SK-N-SH (cell line): ENCODE measurements around the gene EXOC8. TPM values are rescaled to one million over a fixed set of nuclear protein-coding genes. Genes with fewer than 3 reads are reported as not detected.
A peak's percentile ranks its signal among the peaks of the same experiment; 100 is the strongest.

Experiments used
- CTCF ChIA-PET: fragments of 300-600, 350-600 bp; formaldehyde crosslinking; extraction: SDS; loops from one replicate; lab custom pipeline; 2021; lab: Yijun Ruan, JAX
- POLR2A ChIA-PET: fragments of 350-600 bp; sonication (Branson Sonifier 250); formaldehyde crosslinking; extraction: SDS; loops from one replicate; lab custom pipeline; 2020; ENCODE audit warnings: antibody characterized with exemption, inconsistent platforms; lab: Yijun Ruan, JAX
- DNase-seq: peaks from one replicate; pipeline ENCODE4 v3.0.0; 2012
- H2AFZ ChIP-seq: fragments of 200-600 bp; sonication (generic); 2 replicates; pipeline ENCODE4 v1.8.1; 2016; ENCODE audit warnings: antibody characterized with exemption, mild to moderate bottlenecking, low read depth
- H3F3A ChIP-seq: fragments of 200-600 bp; sonication (generic); replicated peaks from 2 replicates; pipeline ENCODE3; 2016; ENCODE audit warnings: antibody characterized with exemption, mild to moderate bottlenecking; ENCODE audit not compliant: insufficient read depth
- H3K27ac ChIP-seq, 2 experiments: fragments of 200-500 bp in 1 of 2; fragments of 200-600 bp in 1 of 2; sonication (Bioruptor generic) in 1 of 2; sonication (generic), shearing (Covaris generic) in 1 of 2; 2 replicates each; pipeline versions ENCODE4 v1.5.1 to v1.6.1; 2014 to 2016; ENCODE audit warnings: low read depth in 2 of 2, inconsistent platforms in 1 of 2, low read length in 1 of 2, mild to moderate bottlenecking in 1 of 2, mixed read lengths in 1 of 2
- H3K27me3 ChIP-seq: fragments of 200-600 bp; sonication (generic), shearing (Covaris generic); 2 replicates; pipeline ENCODE4 v1.6.1; 2016; ENCODE audit warnings: mixed run types; ENCODE audit not compliant: insufficient read depth
- H3K36me3 ChIP-seq, 2 experiments: fragments of 200-500 bp in 1 of 2; fragments of 200-600 bp in 1 of 2; sonication (Bioruptor generic) in 1 of 2; sonication (generic) in 1 of 2; replicated peaks in 1 of 2; 2 replicates each; pipeline versions ENCODE3 to v1.5.1; 2014 to 2016; ENCODE audit warnings: low read length in 1 of 2, mild to moderate bottlenecking in 1 of 2; ENCODE audit not compliant: insufficient read depth in 2 of 2, control insufficient read depth in 1 of 2
- H3K4me1 ChIP-seq, 2 experiments: fragments of 200-500 bp in 1 of 2; fragments of 200-600 bp in 1 of 2; sonication (Bioruptor generic) in 1 of 2; sonication (generic), shearing (Covaris generic) in 1 of 2; 2 replicates each; pipeline versions ENCODE4 v1.5.1 to v1.6.1; 2014 to 2016; ENCODE audit warnings: low read depth in 1 of 2, low read length in 1 of 2, mixed run types in 1 of 2; ENCODE audit not compliant: insufficient read depth in 2 of 2, control insufficient read depth in 1 of 2
- H3K4me2 ChIP-seq: fragments of 200-600 bp; sonication (generic), shearing (Covaris generic); 2 replicates; pipeline ENCODE4 v1.6.1; 2017; ENCODE audit warnings: mixed run types
- H3K4me3 ChIP-seq, 2 experiments: fragments of 200-500 bp in 1 of 2; fragments of 200-600 bp in 1 of 2; sonication (Bioruptor generic) in 1 of 2; sonication (generic), shearing (Covaris generic) in 1 of 2; 2 replicates each; pipeline versions ENCODE4 v1.5.1 to v1.8.1; 2014 to 2016; ENCODE audit warnings: low read depth in 2 of 2, inconsistent platforms in 1 of 2, low read length in 1 of 2, mild to moderate bottlenecking in 1 of 2, mixed read lengths in 1 of 2, moderate library complexity in 1 of 2
- H3K79me2 ChIP-seq: fragments of 200-600 bp; sonication (generic); 2 replicates; pipeline ENCODE4 v1.8.1; 2017; ENCODE audit warnings: mild to moderate bottlenecking; ENCODE audit not compliant: insufficient read depth
- H3K9ac ChIP-seq: fragments of 200-600 bp; sonication (generic); 2 replicates; pipeline ENCODE4 v1.6.1; 2017; ENCODE audit warnings: mixed run types
- H3K9me2 ChIP-seq: fragments of 200-600 bp; sonication (generic); 2 replicates; pipeline ENCODE4 v1.6.1; 2017; ENCODE audit warnings: mixed run types
- H3K9me3 ChIP-seq: fragments of 200-600 bp; sonication (generic); 2 replicates; pipeline ENCODE4 v1.6.1; 2017; ENCODE audit warnings: mixed run types, mild to moderate bottlenecking, moderate library complexity
- H4K20me1 ChIP-seq: fragments of 200-600 bp; sonication (generic); 2 replicates; pipeline ENCODE4 v1.6.1; 2017; ENCODE audit warnings: mild to moderate bottlenecking, mixed run types; ENCODE audit not compliant: insufficient read depth
- CHD2 ChIP-seq: fragments of 150-350 bp; IDR thresholded peaks from 2 replicates; pipeline ENCODE4 v1.6.1; 2018; ENCODE audit warnings: low read length; ENCODE audit not compliant: partially characterized antibody
- EZH2phosphoT487 ChIP-seq: fragments of 200-600 bp; sonication (generic); IDR thresholded peaks from 2 replicates; pipeline ENCODE4 v1.6.1; 2017; ENCODE audit warnings: low read depth, mixed run types, mild to moderate bottlenecking, antibody characterized with exemption, moderate library complexity, borderline replicate concordance
- FOSL2 ChIP-seq: IDR thresholded peaks from 2 replicates; pipeline ENCODE4 v1.4.0; 2012; ENCODE audit warnings: low read depth, mild to moderate bottlenecking, moderate library complexity, borderline replicate concordance
- FOXM1 ChIP-seq: IDR thresholded peaks from 2 replicates; pipeline ENCODE4 v1.4.0; 2012; ENCODE audit warnings: low read depth, mild to moderate bottlenecking
- GABPA ChIP-seq: IDR thresholded peaks from 2 replicates; pipeline ENCODE4 v1.4.0; 2012; ENCODE audit warnings: low read depth, mild to moderate bottlenecking
- GATA2 ChIP-seq: sonication (generic); formaldehyde crosslinking; IDR thresholded peaks from 2 replicates; pipeline ENCODE4 v1.5.0; 2020; ENCODE audit warnings: mild to moderate bottlenecking, missing genetic modification reagents
- JUND ChIP-seq: IDR thresholded peaks from 2 replicates; pipeline ENCODE4 v1.4.0; 2012
- MXI1 ChIP-seq: IDR thresholded peaks from 2 replicates; pipeline ENCODE4 v1.6.1; 2012; ENCODE audit warnings: mild to moderate bottlenecking, low read depth, low read length, improper control_type of control experiment
- NFIC ChIP-seq: IDR thresholded peaks from 2 replicates; pipeline ENCODE4 v1.4.0; 2012; ENCODE audit warnings: borderline replicate concordance
- RAD21 ChIP-seq: IDR thresholded peaks from 2 replicates; pipeline ENCODE4 v1.6.1; 2012; ENCODE audit warnings: mild to moderate bottlenecking, low read length
- RCOR1 ChIP-seq: fragments of 150-350 bp; IDR thresholded peaks from 2 replicates; pipeline ENCODE4 v1.6.1; 2017; ENCODE audit warnings: antibody characterized with exemption, low read length
- SIN3A ChIP-seq: IDR thresholded peaks from 2 replicates; pipeline ENCODE4 v1.6.1; 2012; ENCODE audit warnings: low read depth, mild to moderate bottlenecking, low read length, moderate library complexity, borderline replicate concordance
- SMC3 ChIP-seq: IDR thresholded peaks from 2 replicates; pipeline ENCODE4 v1.6.1; 2012; ENCODE audit warnings: low read depth, low read length, improper control_type of control experiment
- TAF1 ChIP-seq: IDR thresholded peaks from 2 replicates; pipeline ENCODE4 v1.6.1; 2012; ENCODE audit warnings: low read depth, mild to moderate bottlenecking, low read length, moderate library complexity, borderline replicate concordance
- TCF12 ChIP-seq: IDR thresholded peaks from 2 replicates; pipeline ENCODE4 v1.4.0; 2012
- TEAD4 ChIP-seq: IDR thresholded peaks from 2 replicates; pipeline ENCODE4 v1.4.0; 2012; ENCODE audit warnings: mild to moderate bottlenecking, borderline replicate concordance; ENCODE audit not compliant: insufficient read depth
- YY1 ChIP-seq: IDR thresholded peaks from 2 replicates; pipeline ENCODE4 v1.4.0; 2012; ENCODE audit warnings: low read depth, mild to moderate bottlenecking
- WGBS: methylation state at CpG from one replicate; pipeline ENCODE4 v1.1.6; 2017; ENCODE audit warnings: low lambda C conversion rate; 5-methylcytosine and 5-hydroxymethylcytosine counted together
- polyA plus RNA-seq, 3 experiments: library from polyadenylated mRNA; depleted of rRNA; stranded (reverse); fragments of >200 nt; gene quantifications; 2 replicates each; pipeline ENCODE4 v1.2.3, GENCODE V29; 2012
- TF ChIP-seq, protein P1 (sequence below): IDR thresholded peaks from 2 replicates; pipeline ENCODE4; 2012
- TF ChIP-seq, protein P2 (sequence below): IDR thresholded peaks from 2 replicates; pipeline ENCODE4 v1.6.1; 2012; ENCODE audit warnings: mild to moderate bottlenecking, low read depth, low read length, moderate library complexity
- TF ChIP-seq, protein P3 (sequence below): IDR thresholded peaks from 2 replicates; pipeline ENCODE4 v1.4.0; 2012; ENCODE audit warnings: low read depth, borderline replicate concordance
- TF ChIP-seq, protein P4 (sequence below): IDR thresholded peaks from 2 replicates; pipeline ENCODE4 v1.4.0; 2012; ENCODE audit warnings: low read depth, borderline replicate concordance
- TF ChIP-seq, protein P5 (sequence below): fragments of 150-350 bp; IDR thresholded peaks from 2 replicates; pipeline ENCODE4 v1.6.1; 2016; ENCODE audit warnings: mild to moderate bottlenecking, low read depth, low read length
- TF ChIP-seq, protein P6 (sequence below): fragments of 200-600 bp; sonication (generic); IDR thresholded peaks from 2 replicates; pipeline ENCODE4 v1.6.1; 2017; ENCODE audit warnings: antibody characterized with exemption, mild to moderate bottlenecking, moderate library complexity

Gene EXOC8
- polyA plus RNA-seq, 1 of the 3 experiments (the other 2 are of a cell fraction) = 2.1 TPM

DNA sequence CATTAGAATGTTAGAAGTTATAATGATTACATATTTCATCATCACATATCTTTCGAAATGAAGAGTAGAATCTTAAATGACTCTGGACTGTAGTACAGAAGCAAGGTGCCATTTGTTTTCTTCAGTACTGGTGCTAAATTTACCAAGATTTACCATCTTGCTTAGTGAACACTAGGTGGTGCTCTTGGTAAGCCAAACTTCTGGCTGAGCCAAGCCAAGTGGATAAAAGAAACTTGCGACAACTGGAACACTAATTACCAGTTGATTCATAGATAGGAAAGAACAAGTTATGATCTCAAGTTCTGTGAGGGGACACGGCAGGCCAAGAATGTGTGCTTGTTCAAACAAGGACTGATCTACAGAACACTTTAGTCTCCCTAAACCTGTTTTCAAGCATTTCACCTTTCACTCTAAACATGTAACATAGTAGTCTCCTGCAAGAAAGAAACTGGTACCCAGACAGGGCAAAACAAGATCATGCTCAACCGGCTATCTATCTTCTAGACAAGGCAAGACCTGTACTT lies 20.2 kb upstream of the EXOC8 start:
- H3K9me3 ChIP-seq = no peaks in the 10 kb centered on the region
- H3K79me2 ChIP-seq = peaks cover 3% of the 10 kb centered on the region; the same call in 1 of the 2 replicates
- no peaks in the 10 kb centered on the region for H3K27me3 ChIP-seq
- DNase-seq = peak; percentile 57
- H4K20me1 ChIP-seq = no peaks in the 10 kb centered on the region
- H2AFZ ChIP-seq = no peak overlapping the region
- peak overlapping the region in 1 of 2 experiments; percentile 25; a peak in 1 of 4 replicates for H3K27ac ChIP-seq
- no peak overlapping the region for H3K4me2 ChIP-seq
- peaks cover 29% of the 10 kb centered on the region in 2 experiments for H3K36me3 ChIP-seq
- H3K9ac ChIP-seq = no peak overlapping the region
- CTCF ChIA-PET = interaction anchor here (0.6 to 2.5 kb wide), 43 partner anchors 9 to 1277 kb away, joined by 3 to 12 read pairs (median 4); partner anchors contain the start of genes EXOC8 and SPRTN
- H3F3A ChIP-seq = peaks cover 8% of the 10 kb centered on the region
- H3K4me3 ChIP-seq = no peak overlapping the region; a peak in 1 of 4 replicates
- no peaks in the 10 kb centered on the region for H3K9me2 ChIP-seq
- WGBS = 8% methylated on average over 4 of the region's 4 CpGs
- TF ChIP-seq, protein P1, sequence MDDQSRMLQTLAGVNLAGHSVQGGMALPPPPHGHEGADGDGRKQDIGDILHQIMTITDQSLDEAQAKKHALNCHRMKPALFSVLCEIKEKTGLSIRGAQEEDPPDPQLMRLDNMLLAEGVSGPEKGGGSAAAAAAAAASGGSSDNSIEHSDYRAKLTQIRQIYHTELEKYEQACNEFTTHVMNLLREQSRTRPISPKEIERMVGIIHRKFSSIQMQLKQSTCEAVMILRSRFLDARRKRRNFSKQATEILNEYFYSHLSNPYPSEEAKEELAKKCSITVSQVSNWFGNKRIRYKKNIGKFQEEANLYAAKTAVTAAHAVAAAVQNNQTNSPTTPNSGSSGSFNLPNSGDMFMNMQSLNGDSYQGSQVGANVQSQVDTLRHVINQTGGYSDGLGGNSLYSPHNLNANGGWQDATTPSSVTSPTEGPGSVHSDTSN = no peak
- TF ChIP-seq, protein P2, sequence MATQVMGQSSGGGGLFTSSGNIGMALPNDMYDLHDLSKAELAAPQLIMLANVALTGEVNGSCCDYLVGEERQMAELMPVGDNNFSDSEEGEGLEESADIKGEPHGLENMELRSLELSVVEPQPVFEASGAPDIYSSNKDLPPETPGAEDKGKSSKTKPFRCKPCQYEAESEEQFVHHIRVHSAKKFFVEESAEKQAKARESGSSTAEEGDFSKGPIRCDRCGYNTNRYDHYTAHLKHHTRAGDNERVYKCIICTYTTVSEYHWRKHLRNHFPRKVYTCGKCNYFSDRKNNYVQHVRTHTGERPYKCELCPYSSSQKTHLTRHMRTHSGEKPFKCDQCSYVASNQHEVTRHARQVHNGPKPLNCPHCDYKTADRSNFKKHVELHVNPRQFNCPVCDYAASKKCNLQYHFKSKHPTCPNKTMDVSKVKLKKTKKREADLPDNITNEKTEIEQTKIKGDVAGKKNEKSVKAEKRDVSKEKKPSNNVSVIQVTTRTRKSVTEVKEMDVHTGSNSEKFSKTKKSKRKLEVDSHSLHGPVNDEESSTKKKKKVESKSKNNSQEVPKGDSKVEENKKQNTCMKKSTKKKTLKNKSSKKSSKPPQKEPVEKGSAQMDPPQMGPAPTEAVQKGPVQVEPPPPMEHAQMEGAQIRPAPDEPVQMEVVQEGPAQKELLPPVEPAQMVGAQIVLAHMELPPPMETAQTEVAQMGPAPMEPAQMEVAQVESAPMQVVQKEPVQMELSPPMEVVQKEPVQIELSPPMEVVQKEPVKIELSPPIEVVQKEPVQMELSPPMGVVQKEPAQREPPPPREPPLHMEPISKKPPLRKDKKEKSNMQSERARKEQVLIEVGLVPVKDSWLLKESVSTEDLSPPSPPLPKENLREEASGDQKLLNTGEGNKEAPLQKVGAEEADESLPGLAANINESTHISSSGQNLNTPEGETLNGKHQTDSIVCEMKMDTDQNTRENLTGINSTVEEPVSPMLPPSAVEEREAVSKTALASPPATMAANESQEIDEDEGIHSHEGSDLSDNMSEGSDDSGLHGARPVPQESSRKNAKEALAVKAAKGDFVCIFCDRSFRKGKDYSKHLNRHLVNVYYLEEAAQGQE = no peak
- TF ChIP-seq RCOR1 (peak; percentile 10; the same call in 1 of the 2 replicates), FOSL2 (no peak), RAD21 (peak; percentile 99), TAF1 (no peak), GABPA (no peak), TCF12 (no peak), NFIC (no peak), TEAD4 (no peak), FOXM1 (no peak), EZH2phosphoT487 (no peak), CHD2 (no peak), YY1 (no peak), SIN3A (peak; percentile 43; the same call in 1 of the 2 replicates), GATA2 (CRISPR knock-in tag) (no peak), JUND (no peak), MXI1 (no peak; the same call in 1 of the 2 replicates), SMC3 (peak; percentile 93)
- TF ChIP-seq, protein P3, sequence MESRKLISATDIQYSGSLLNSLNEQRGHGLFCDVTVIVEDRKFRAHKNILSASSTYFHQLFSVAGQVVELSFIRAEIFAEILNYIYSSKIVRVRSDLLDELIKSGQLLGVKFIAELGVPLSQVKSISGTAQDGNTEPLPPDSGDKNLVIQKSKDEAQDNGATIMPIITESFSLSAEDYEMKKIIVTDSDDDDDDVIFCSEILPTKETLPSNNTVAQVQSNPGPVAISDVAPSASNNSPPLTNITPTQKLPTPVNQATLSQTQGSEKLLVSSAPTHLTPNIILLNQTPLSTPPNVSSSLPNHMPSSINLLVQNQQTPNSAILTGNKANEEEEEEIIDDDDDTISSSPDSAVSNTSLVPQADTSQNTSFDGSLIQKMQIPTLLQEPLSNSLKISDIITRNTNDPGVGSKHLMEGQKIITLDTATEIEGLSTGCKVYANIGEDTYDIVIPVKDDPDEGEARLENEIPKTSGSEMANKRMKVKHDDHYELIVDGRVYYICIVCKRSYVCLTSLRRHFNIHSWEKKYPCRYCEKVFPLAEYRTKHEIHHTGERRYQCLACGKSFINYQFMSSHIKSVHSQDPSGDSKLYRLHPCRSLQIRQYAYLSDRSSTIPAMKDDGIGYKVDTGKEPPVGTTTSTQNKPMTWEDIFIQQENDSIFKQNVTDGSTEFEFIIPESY = no peak
- TF ChIP-seq, protein P4, sequence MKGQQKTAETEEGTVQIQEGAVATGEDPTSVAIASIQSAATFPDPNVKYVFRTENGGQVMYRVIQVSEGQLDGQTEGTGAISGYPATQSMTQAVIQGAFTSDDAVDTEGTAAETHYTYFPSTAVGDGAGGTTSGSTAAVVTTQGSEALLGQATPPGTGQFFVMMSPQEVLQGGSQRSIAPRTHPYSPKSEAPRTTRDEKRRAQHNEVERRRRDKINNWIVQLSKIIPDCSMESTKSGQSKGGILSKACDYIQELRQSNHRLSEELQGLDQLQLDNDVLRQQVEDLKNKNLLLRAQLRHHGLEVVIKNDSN = no peak
- TF ChIP-seq, protein P5, sequence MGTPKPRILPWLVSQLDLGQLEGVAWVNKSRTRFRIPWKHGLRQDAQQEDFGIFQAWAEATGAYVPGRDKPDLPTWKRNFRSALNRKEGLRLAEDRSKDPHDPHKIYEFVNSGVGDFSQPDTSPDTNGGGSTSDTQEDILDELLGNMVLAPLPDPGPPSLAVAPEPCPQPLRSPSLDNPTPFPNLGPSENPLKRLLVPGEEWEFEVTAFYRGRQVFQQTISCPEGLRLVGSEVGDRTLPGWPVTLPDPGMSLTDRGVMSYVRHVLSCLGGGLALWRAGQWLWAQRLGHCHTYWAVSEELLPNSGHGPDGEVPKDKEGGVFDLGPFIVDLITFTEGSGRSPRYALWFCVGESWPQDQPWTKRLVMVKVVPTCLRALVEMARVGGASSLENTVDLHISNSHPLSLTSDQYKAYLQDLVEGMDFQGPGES = no peak
- TF ChIP-seq, protein P6, sequence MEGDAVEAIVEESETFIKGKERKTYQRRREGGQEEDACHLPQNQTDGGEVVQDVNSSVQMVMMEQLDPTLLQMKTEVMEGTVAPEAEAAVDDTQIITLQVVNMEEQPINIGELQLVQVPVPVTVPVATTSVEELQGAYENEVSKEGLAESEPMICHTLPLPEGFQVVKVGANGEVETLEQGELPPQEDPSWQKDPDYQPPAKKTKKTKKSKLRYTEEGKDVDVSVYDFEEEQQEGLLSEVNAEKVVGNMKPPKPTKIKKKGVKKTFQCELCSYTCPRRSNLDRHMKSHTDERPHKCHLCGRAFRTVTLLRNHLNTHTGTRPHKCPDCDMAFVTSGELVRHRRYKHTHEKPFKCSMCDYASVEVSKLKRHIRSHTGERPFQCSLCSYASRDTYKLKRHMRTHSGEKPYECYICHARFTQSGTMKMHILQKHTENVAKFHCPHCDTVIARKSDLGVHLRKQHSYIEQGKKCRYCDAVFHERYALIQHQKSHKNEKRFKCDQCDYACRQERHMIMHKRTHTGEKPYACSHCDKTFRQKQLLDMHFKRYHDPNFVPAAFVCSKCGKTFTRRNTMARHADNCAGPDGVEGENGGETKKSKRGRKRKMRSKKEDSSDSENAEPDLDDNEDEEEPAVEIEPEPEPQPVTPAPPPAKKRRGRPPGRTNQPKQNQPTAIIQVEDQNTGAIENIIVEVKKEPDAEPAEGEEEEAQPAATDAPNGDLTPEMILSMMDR = peak; percentile 85
- peaks cover 0 to 2% of the 10 kb centered on the region in 2 experiments; a peak in 1 of 4 replicates for H3K4me1 ChIP-seq
- POLR2A ChIA-PET = no interaction called here
